HG03469 (cell line): ENCODE data around the gene KCNN3.

Experiments used
- ATAC-seq: cut with Tn5 transposase; IDR thresholded peaks from one replicate; pipeline ENCODE4 v1.9.1; 2021; ENCODE audit warnings: mild to moderate bottlenecking, moderate library complexity, moderate number of reproducible peaks; ENCODE audit not compliant: unreplicated experiment

Gene KCNN3

GRCh38 chr1:154819628-154820590 is 50.2 kb downstream of the KCNN3 start:
- ATAC-seq: no peak

GRCh38 chr1:154818911-154819310 is 51.2 kb downstream of the KCNN3 start:
- no peak for ATAC-seq

- no peak for ATAC-seq
These were observed 53.1 kb downstream of the KCNN3 start for GRCh38 chr1:154816937-154817336.

GRCh38 chr1:154816369-154816768 is 53.7 kb downstream of the KCNN3 start:
- ATAC-seq: no peak

- ATAC-seq: no peak
These were observed 56.1 kb downstream of the KCNN3 start for GRCh38 chr1:154813846-154814505.

GRCh38 chr1:154813300-154813816 is 56.7 kb downstream of the KCNN3 start:
- ATAC-seq: no peak

- no peak for ATAC-seq
These were observed 57.2 kb downstream of the KCNN3 start for GRCh38 chr1:154812877-154813276.

GRCh38 chr1:154810571-154810970 is 59.5 kb downstream of the KCNN3 start:
- ATAC-seq: no peak

- no peak for ATAC-seq
These were observed 60.4 kb downstream of the KCNN3 start for GRCh38 chr1:154809436-154810413.

GRCh38 chr1:154808909-154809262 is 61.2 kb downstream of the KCNN3 start:
- ATAC-seq: no peak

GRCh38 chr1:154808261-154808908 is 61.7 kb downstream of the KCNN3 start:
- no peak for ATAC-seq

GRCh38 chr1:154807048-154807591 is 63.0 kb downstream of the KCNN3 start:
- no peak for ATAC-seq

GRCh38 chr1:154806333-154806732 is 63.7 kb downstream of the KCNN3 start:
- ATAC-seq: no peak

- no peak for ATAC-seq
These were observed 66.8 kb downstream of the KCNN3 start for GRCh38 chr1:154802982-154803920.

- no peak for ATAC-seq
These were observed 67.6 kb downstream of the KCNN3 start for GRCh38 chr1:154802336-154802969.

GRCh38 chr1:154801234-154802011 is 68.7 kb downstream of the KCNN3 start:
- ATAC-seq: no peak

GRCh38 chr1:154799188-154799587 is 70.9 kb downstream of the KCNN3 start:
- no peak for ATAC-seq

GRCh38 chr1:154798645-154799044 is 71.4 kb downstream of the KCNN3 start:
- ATAC-seq: no peak
